ENCODE results near the gene ASXL2.

- no peak for TF ChIP-seq OSR1 (CRISPR knock-in tag; IDR thresholded peaks at IDR 0.05)
- TF ChIP-seq, protein P1, sequence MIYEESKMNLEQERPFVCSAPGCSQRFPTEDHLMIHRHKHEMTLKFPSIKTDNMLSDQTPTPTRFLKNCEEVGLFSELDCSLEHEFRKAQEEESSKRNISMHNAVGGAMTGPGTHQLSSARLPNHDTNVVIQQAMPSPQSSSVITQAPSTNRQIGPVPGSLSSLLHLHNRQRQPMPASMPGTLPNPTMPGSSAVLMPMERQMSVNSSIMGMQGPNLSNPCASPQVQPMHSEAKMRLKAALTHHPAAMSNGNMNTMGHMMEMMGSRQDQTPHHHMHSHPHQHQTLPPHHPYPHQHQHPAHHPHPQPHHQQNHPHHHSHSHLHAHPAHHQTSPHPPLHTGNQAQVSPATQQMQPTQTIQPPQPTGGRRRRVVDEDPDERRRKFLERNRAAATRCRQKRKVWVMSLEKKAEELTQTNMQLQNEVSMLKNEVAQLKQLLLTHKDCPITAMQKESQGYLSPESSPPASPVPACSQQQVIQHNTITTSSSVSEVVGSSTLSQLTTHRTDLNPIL (CRISPR knock-in tag; IDR thresholded peaks at IDR 0.05; ENCODE audit: low read depth): no peak
- TF ChIP-seq ARNTL (CRISPR knock-in tag; IDR thresholded peaks at IDR 0.05; ENCODE audit: borderline replicate concordance, low read depth): no peak
- TF ChIP-seq, protein P2, sequence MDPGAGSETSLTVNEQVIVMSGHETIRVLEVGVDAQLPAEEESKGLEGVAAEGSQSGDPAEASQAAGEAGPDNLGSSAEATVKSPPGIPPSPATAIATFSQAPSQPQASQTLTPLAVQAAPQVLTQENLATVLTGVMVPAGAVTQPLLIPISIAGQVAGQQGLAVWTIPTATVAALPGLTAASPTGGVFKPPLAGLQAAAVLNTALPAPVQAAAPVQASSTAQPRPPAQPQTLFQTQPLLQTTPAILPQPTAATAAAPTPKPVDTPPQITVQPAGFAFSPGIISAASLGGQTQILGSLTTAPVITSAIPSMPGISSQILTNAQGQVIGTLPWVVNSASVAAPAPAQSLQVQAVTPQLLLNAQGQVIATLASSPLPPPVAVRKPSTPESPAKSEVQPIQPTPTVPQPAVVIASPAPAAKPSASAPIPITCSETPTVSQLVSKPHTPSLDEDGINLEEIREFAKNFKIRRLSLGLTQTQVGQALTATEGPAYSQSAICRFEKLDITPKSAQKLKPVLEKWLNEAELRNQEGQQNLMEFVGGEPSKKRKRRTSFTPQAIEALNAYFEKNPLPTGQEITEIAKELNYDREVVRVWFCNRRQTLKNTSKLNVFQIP (CRISPR knock-in tag; IDR thresholded peaks at IDR 0.05; ENCODE audit: borderline replicate concordance, low read depth): no peak
- no peak for TF ChIP-seq SNAI2 (CRISPR knock-in tag; IDR thresholded peaks at IDR 0.05)
- TF ChIP-seq ZNF70 (CRISPR knock-in tag; IDR thresholded peaks at IDR 0.05): no peak
- no peak for TF ChIP-seq ZFP3 (CRISPR knock-in tag; IDR thresholded peaks at IDR 0.05)
These were observed 45.4 kb downstream of the ASXL2 start for GRCh38 chr2:25832897-25833296.

Data from SK-N-SH treated with all-trans-retinoic acid at 6 μM for 48 hours (cell line).